HG03039 (cell line): ENCODE results near the gene GDE1.

Experiments
- ATAC-seq: cut with Tn5 transposase; IDR thresholded peaks from one replicate; pipeline ENCODE4 v1.9.1; 2021; ENCODE audit warnings: mild to moderate bottlenecking, moderate library complexity; ENCODE audit not compliant: unreplicated experiment

The GDE1 gene

GRCh38 chr16:19488213-19488640 is 33.7 kb downstream of the GDE1 start:
- ATAC-seq: no peak

DNA sequence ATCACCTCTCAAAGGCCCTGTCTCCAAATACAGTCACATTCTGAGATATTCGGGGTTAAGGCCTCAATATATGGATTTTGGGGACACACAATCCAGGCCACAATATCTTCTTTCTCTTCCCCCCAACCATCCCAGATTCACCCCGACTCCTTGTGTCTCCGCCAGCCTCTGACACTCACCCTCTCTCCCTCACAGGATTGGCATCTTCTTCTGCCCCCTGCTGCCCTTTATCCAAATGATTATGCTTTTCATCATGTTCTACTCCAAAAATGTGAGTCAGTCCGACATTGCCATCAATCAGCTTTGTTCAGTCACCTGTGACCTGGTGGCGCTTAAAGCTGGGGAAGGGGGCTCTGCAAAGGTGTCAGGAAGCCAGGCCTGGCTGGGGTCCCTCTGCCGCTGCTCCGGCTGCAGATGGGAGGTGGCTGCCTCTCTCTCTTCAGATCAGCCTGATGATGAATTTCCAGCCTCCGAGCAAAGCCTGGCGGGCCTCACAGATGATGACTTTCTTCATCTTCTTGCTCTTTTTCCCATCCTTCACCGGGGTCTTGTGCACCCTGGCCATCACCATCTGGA is 35.1 kb downstream of the GDE1 start:
- ATAC-seq: no peak

GRCh38 chr16:19486051-19486450 is 35.8 kb downstream of the GDE1 start:
- no peak for ATAC-seq

DNA sequence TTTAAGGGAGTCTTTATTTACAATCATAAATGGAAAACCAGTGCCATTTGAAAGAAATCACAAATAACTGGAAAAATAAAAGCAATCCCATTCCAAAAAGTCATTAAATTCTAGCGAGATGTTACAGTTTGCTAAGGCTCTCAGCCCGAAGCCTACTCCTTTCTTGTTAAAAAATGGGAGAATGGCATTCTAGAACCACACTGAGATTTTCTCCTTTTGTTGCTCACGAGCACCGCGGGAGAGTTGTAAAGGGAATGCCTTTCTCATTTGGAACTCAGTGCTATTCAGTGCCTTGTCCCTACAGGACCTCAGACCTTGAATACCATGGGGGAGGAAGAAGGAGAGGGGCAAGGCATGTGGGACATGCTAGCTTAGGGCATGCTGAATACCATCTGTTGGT is 36.3 kb downstream of the GDE1 start:
- ATAC-seq: no peak

- ATAC-seq: no peak
Observed at GRCh38 chr16:19484096-19484495, 37.8 kb downstream of the GDE1 start.

GRCh38 chr16:19482291-19482690 is 39.6 kb downstream of the GDE1 start:
- no peak for ATAC-seq

GRCh38 chr16:19481769-19482168 is 40.1 kb downstream of the GDE1 start:
- no peak for ATAC-seq

DNA sequence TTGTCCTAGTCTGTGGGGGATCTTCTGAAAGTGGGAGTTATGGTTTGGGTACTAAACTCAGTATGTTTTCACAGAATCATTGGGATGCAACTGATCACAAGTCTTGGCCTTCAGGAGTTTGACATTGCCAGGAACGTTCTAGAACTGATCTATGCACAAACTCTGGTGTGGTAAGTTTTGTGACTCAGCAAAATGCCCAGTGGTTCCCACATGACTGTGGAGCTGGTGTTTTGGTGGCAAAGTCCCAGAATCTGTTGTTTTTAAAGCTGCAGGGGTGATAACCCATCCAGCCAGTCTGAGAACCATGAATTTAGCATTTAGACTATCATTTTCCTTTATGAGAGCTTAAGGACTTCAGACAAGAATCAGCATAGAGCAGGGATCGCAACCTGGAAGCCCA is 40.6 kb downstream of the GDE1 start:
- ATAC-seq: no peak

GRCh38 chr16:19479302-19479721 is 42.6 kb downstream of the GDE1 start:
- no peak for ATAC-seq

GRCh38 chr16:19478505-19478904 is 43.4 kb downstream of the GDE1 start:
- ATAC-seq: no peak

GRCh38 chr16:19474617-19475016 is 47.3 kb downstream of the GDE1 start:
- no peak for ATAC-seq

DNA sequence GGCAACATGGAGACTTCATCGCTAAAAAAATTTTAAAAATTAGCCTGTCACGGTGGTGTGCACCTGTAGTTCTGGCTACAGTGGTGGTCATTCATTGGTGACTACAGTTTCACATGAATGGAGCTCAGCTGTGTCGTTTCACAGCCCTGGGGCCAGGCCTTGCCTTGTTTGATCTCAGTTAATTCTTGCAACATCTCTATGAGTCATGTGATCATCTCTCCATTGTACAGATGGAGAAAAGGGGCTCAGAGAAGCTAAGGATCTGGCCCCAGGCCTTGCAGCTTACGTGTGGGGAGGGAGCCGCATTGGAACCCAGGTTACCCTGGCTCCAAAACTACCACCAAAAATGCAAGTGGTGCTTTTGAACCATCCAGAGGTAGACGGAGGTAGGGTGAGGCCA is 49.4 kb downstream of the GDE1 start:
- ATAC-seq: no peak

GRCh38 chr16:19468300-19468699 is 53.6 kb downstream of the GDE1 start:
- no peak for ATAC-seq

DNA sequence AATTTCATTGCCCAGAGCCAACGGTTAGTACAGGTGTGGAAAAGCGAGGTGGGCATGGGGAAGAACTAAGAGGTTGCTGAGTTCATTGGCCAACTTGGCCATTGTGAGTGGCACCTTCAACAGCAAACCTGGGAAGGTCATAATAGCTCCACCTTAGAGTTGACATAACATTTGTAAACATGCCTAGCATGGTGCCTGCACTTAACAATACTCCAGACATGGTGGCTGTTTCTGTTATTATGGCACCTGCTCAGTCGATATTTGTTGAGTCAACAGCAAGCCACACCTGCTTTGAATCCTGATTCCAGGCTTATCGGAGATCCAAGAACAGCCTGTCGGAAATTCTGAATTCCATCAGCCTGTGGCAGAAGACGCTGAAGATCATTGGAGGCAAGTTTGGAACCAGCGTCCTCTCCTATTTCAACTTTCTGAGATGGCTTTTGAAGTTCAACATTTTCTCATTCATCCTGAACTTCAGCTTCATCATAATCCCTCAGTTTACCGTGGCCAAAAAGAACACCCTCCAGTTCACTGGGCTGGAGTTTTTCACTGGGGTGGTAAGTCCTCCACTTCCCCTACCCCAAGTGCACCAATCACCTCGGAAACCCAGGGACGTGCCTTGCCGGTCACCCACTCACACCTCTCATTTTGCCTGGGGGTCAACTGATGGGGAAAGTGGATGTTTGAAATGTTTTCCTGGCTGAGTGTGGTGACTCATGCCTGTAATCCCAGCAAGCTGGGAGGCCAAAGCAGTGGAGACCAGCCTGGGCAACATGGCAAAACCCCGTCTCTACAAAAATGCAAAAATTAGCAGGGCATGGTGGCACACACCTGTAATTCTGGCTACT is 58.2 kb downstream of the GDE1 start:
- ATAC-seq: no peak

DNA sequence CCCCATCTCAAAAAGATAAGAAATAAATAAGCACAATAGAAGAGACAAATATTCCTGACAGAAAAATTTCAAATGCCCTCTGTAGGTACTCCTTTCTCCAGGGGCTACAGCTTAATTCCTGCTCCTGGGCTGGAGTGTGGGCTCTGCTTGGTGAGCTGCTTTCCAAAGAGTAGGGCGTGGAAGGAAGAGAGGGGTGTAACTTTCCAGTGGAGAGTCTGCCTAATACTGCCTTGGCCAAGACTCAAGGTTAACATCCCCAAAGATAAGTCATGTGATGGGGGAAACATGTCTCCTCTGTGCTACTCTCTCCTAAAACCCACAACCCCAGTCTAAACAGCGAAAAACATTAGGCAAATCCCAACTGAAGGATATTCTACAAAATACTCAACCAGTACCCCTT is 61.5 kb downstream of the GDE1 start:
- ATAC-seq: no peak

DNA sequence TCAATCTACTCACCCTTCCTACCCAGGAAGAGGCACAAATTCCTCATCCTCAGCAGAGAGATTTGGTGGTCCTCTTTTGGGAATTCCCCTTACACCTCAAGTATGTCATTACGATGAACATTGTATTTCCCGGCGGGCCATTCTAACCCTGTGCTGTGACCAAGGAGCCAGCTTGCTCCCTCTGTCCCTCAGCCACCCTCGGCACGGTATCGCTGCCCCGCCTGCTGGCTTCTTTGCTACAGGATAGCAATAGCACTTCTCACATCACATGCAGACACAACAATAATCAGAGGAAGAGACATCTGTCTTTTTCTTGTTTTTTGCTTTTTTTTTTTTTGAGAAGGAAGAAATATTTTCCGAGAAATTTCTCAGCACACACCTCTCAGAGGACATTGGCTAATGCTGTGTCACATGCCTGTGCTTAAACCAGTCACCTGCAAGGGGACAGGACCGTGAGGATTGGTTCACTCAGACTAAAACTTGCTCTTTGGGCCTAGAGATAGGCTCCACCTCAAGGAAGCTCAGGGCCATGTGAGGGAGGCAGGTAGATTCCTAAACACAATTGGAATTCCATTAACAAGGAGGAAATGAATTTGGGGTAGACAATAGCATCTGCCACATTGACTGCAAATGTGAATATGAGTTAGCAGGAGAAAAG is 63.0 kb downstream of the GDE1 start:
- no peak for ATAC-seq
